Measurements from ENCODE around the gene COQ8A. TPM values are rescaled to one million over a fixed set of nuclear protein-coding genes. Genes with fewer than 3 reads are reported as not detected.
"Not testable (repeated sequence)": the region's sequence is repeated elsewhere in the genome, so short reads cannot be mapped to it uniquely, and the experiment has no call there.

COQ8A gene
- total RNA-seq, 2 experiments from 2014 or later: 27.2 to 28.5 TPM

GRCh38 chr1:226912587-226913176, 27.4 kb upstream of the COQ8A start:
- H3K27me3 Mint-ChIP-seq: no peaks in the 10 kb centered on the region
- H3K36me3 Mint-ChIP-seq: no peaks in the 10 kb centered on the region
- H3K27ac Mint-ChIP-seq: no peak overlapping the region
- peak; percentile 44 for DNase-seq
- no peaks in the 10 kb centered on the region for H3K4me1 Mint-ChIP-seq
- H3K9me3 Mint-ChIP-seq: no peaks in the 10 kb centered on the region
- H3K4me3 Mint-ChIP-seq: no peak overlapping the region

- no peaks in the 10 kb centered on the region for H3K9me3 Mint-ChIP-seq
- no peak for DNase-seq
- H3K27ac Mint-ChIP-seq: no peak overlapping the region
- H3K4me3 Mint-ChIP-seq: no peak overlapping the region
- no peaks in the 10 kb centered on the region for H3K36me3 Mint-ChIP-seq
- H3K4me1 Mint-ChIP-seq: no peaks in the 10 kb centered on the region
- H3K27me3 Mint-ChIP-seq: no peaks in the 10 kb centered on the region
These were observed 24.5 kb upstream of the COQ8A start for GRCh38 chr1:226915672-226915995.

GRCh38 chr1:226916497-226916896, 23.6 kb upstream of the COQ8A start:
- H3K27ac Mint-ChIP-seq: no peak overlapping the region
- no peaks in the 10 kb centered on the region for H3K36me3 Mint-ChIP-seq
- no peaks in the 10 kb centered on the region for H3K27me3 Mint-ChIP-seq
- H3K4me3 Mint-ChIP-seq: no peak overlapping the region
- DNase-seq: no peak
- H3K9me3 Mint-ChIP-seq: no peaks in the 10 kb centered on the region
- H3K4me1 Mint-ChIP-seq: no peaks in the 10 kb centered on the region

GRCh38 chr1:226919587-226919986, 20.5 kb upstream of the COQ8A start:
- no peaks in the 10 kb centered on the region for H3K27me3 Mint-ChIP-seq
- no peaks in the 10 kb centered on the region for H3K9me3 Mint-ChIP-seq
- H3K4me1 Mint-ChIP-seq: no peaks in the 10 kb centered on the region
- DNase-seq: no peak
- no peaks in the 10 kb centered on the region for H3K36me3 Mint-ChIP-seq
- H3K27ac Mint-ChIP-seq: no peak overlapping the region
- no peak overlapping the region for H3K4me3 Mint-ChIP-seq

DNA sequence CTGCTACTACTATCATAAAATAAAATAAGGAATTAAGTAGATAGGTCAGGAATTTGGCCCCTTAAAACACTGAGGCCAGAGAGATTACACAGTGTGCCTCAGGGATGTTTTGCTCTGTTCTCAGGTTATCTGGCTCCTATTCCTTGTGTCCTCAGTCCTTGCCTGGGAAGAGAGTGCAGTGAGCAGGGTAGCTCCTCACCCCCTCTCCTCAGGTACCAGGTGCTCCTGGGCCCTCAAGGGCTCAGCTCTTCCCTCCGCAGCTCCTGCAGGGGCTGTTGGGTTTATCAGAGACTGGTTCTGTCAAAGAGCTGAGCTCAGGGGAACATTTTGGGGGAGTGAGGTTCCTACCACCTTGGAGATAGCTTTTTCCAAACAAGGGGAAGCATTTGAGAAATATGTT, 20.1 kb upstream of the COQ8A start:
- H3K27me3 Mint-ChIP-seq: no peaks in the 10 kb centered on the region
- H3K36me3 Mint-ChIP-seq: no peaks in the 10 kb centered on the region
- H3K27ac Mint-ChIP-seq: no peak overlapping the region
- H3K4me3 Mint-ChIP-seq: no peak overlapping the region
- no peaks in the 10 kb centered on the region for H3K9me3 Mint-ChIP-seq
- H3K4me1 Mint-ChIP-seq: no peaks in the 10 kb centered on the region
- DNase-seq: no peak

DNA sequence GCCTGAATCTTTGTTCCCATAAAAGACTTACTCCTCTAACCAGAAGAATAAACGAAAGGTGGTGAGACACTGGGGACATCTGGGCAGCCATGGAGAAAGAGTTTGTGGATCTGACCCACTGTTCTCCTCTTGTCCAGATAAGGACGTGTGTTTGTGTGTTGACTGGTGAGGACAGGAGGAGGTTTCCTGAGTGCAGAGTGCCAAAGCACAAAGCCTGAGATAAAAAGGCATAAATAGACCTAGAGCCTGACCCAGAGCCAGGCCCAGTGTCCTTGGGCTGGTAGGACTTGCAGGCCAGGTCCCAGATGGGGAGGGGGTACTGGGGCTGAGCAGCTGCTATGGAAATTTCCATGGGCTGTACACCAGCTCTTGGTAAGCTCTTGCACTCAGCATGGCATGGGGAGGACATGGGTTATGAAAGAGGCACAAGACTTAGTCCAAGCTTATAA, 19.6 kb upstream of the COQ8A start:
- H3K36me3 Mint-ChIP-seq: no peaks in the 10 kb centered on the region
- H3K27ac Mint-ChIP-seq: no peak overlapping the region
- no peak overlapping the region for H3K4me3 Mint-ChIP-seq
- no peaks in the 10 kb centered on the region for H3K4me1 Mint-ChIP-seq
- H3K27me3 Mint-ChIP-seq: no peaks in the 10 kb centered on the region
- no peaks in the 10 kb centered on the region for H3K9me3 Mint-ChIP-seq
- no peak for DNase-seq

DNA sequence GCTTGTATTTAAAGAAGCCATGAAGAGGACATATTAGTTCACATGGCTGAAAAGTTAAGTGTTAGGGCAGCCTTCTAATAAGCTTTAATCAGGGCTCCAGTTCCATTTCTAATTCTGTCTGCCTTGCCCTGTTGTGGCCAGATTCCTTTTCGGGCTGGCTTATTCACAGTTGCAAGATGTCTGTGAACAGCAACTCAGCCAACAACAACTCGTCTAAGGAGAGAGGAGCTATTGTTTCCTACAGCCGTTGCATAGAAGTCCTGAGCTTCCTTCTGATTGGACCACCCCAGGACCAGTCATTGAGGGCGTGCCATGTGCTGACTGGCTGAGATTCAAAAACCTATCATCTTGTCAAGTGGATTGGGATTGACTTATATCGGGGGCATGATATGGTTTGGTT, 18.6 kb upstream of the COQ8A start:
- Mint-ChIP-seq H3K4me3 (no peak overlapping the region), H3K36me3 (no peaks in the 10 kb centered on the region), H3K27me3 (no peaks in the 10 kb centered on the region), H3K4me1 (no peaks in the 10 kb centered on the region), H3K27ac (no peak overlapping the region), H3K9me3 (no peaks in the 10 kb centered on the region)
- DNase-seq: no peak

- not testable (repeated sequence) for H3K36me3 Mint-ChIP-seq, H3K4me3 Mint-ChIP-seq, DNase-seq, H3K4me1 Mint-ChIP-seq, H3K27ac Mint-ChIP-seq, H3K9me3 Mint-ChIP-seq, H3K27me3 Mint-ChIP-seq
These were observed 10.6 kb upstream of the COQ8A start for GRCh38 chr1:226929260-226930111.

DNA sequence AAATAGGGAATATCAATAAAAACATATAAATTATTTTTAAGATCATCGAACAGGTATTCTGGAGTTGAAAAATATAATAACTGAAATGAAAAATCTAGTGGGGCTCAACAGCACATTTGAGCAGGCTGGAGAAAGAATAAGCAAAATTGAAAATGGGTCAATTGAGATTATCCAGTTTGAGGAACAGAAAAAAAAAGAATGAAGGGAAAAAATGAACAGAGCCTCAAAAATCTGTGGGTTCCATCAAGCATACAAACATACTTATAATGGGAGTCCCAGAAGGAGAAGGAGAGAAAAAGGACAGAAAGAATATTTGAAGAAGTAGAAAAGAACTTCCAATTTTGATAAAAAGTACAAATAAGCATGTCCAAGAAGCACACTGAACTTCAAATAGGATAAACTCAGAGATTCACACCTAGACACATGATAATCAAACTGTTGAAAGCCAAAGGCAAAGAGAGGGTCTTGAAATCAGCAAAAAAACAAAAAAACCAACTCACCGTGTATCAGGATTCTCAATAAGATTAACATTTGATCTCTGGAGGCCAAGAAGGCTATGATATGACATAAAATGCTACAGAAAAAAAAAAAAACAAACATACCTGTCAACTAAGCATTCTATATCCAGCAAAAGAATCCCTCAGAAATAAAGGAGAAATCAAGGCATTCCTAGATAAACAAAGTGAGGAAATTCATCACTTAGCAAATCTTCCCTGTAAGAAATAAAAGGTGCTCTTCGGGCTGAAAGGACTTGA, 5.4 kb upstream of the COQ8A start:
- Mint-ChIP-seq H3K36me3 (peaks cover 7% of the 10 kb centered on the region), H3K27me3 (no peaks in the 10 kb centered on the region), H3K27ac (no peak overlapping the region)

DNA sequence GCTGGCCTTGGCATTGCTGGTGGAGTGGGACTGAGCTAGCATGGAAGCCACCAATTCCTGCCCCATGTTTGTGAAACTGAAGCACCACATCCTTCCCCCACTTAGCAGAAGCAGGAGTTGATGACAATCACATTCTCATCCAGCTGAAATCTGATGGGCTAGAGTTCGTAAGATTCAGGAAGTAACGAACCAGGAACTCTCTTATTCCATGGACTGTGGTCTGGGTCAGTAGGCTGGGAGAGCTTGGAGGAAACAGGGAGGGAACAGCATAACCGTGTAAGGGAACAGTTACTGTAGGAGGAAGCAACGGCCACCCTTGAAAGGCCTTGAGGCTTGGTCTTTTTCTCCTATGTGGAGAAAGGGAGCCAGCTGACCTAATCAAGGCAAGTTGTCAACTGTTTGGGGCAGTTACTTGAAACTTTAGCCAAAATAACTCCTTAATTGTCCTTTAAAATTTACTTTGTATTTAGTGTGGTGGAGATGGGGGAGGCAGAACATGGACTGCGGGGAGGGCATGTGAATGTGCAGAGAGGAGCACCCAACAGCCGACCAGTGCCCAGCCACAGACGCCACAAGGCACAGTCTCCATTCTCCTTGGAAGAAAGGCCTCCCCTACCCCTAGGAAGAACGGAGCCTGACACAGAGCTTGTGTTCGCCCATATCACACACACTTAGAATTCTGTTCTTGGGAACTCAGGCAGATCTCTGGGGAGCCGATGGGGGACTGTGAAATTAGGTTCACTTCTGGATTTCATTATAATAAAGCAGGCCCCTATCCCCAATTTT, 2.0 kb upstream of the COQ8A start:
- no peak for DNase-seq
- Mint-ChIP-seq H3K27ac (peak overlapping the region; percentile 95), H3K36me3 (peaks cover 7% of the 10 kb centered on the region), H3K9me3 (peaks cover 12% of the 10 kb centered on the region), H3K4me3 (peak overlapping the region; percentile 89), H3K27me3 (no peaks in the 10 kb centered on the region), H3K4me1 (peaks cover 35% of the 10 kb centered on the region)

More for the DNA sequence above, 5.4 kb upstream of the COQ8A start:
- Mint-ChIP-seq H3K4me3 (no peak overlapping the region), H3K9me3 (peaks cover 12% of the 10 kb centered on the region), H3K4me1 (peaks cover 14% of the 10 kb centered on the region)
- DNase-seq: no peak

DNA sequence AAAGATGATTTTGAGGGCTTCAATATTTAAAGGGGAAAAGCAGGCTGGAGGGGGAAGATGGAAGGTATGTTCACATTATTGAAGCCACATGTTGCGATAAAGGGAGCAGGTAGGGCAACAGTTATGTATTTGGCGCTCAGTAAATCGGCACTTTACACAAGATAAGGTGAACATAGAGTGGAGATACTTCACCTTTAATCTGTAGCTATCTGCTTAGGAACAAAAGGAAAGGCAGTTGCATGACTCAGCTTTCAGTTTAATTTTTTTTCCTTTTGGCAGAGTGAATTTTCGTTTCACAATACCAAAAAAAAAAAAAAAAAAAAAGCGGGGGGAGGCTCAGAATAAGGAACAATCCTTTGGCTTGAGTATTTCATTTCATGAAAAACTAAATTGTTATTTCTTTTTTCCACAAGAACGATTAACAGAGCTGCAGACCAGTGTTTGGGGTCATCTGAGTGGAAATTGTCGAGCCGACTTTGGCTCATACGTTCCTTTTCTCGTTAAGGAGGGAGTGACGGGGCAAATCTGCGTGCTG, 1.1 kb upstream of the COQ8A start:
- DNase-seq: no peak
- H3K4me1 Mint-ChIP-seq: peaks cover 43% of the 10 kb centered on the region
- peaks cover 7% of the 10 kb centered on the region for H3K36me3 Mint-ChIP-seq
- H3K4me3 Mint-ChIP-seq: peak overlapping the region; percentile 89
- H3K27ac Mint-ChIP-seq: peak overlapping the region; percentile 95
- peaks cover 12% of the 10 kb centered on the region for H3K9me3 Mint-ChIP-seq
- H3K27me3 Mint-ChIP-seq: no peaks in the 10 kb centered on the region

GRCh38 chr1:226939438-226940028, 561 bp upstream of the COQ8A start:
- Mint-ChIP-seq H3K27ac (peak overlapping the region; percentile 95), H3K36me3 (peaks cover 9% of the 10 kb centered on the region)

DNA sequence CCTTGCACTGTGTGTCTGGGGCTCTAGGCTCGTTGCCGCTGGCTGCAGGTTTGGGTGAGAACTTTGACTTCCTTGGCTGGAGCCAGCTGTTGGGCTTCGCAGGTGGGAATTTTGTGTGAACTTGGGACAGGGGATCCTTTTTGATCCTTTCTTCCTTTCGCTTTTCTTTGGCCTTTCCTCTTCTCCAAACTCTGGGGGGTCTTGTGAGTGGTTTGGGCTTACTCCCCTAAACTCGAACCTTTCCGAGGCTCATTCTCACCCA, 643 bp downstream of the COQ8A start:
- Mint-ChIP-seq H3K36me3 (peaks cover 2% of the 10 kb centered on the region), H3K4me1 (peaks cover 58% of the 10 kb centered on the region), H3K27ac (peak overlapping the region; percentile 88), H3K4me3 (peak overlapping the region; percentile 89), H3K27me3 (no peaks in the 10 kb centered on the region), H3K9me3 (no peaks in the 10 kb centered on the region)
- no peak for DNase-seq

More at GRCh38 chr1:226939438-226940028, 561 bp upstream of the COQ8A start:
- peak; percentile 69 for DNase-seq
- Mint-ChIP-seq H3K4me3 (peak overlapping the region; percentile 89), H3K27me3 (no peaks in the 10 kb centered on the region), H3K4me1 (peaks cover 47% of the 10 kb centered on the region), H3K9me3 (peaks cover 10% of the 10 kb centered on the region)

- H3K9me3 Mint-ChIP-seq: no peaks in the 10 kb centered on the region
- H3K4me1 Mint-ChIP-seq: peaks cover 67% of the 10 kb centered on the region
- H3K36me3 Mint-ChIP-seq: peaks cover 2% of the 10 kb centered on the region
- no peaks in the 10 kb centered on the region for H3K27me3 Mint-ChIP-seq
- no peak for DNase-seq
- no peak overlapping the region for H3K4me3 Mint-ChIP-seq
- H3K27ac Mint-ChIP-seq: no peak overlapping the region
These were observed 2.3 kb downstream of the COQ8A start for GRCh38 chr1:226942392-226942791.

All from activated naive CD8-positive, alpha-beta T cell treated with anti-CD3 and anti-CD28 coated beads for 36 hours (primary cell).